IMR-90 (cell line): ENCODE results near the gene RYR2. TPM values are rescaled to one million over a fixed set of nuclear protein-coding genes. Genes with fewer than 3 reads are reported as not detected.

ENCODE experiments used
- ATAC-seq: fragments of 200-7000 bp; cut with Tn5 transposase; 2 replicates; pipeline ENCODE4 v1.9.1; 2020; ENCODE audit warnings: low read depth, mild to moderate bottlenecking, moderate library complexity
- BruUV-seq: library from RNA; stranded (reverse); fragments of 400-500 nt; replicated peaks from 2 replicates; lab custom pipeline; 2021; lab: Mats Ljungman, UMichigan
- CTCF ChIA-PET: fragments of 300-600 bp; formaldehyde crosslinking; extraction: SDS; loops from one replicate; lab custom pipeline; 2021; ENCODE audit warnings: antibody characterized with exemption; lab: Yijun Ruan, JAX
- POLR2A ChIA-PET: fragments of 300-600 bp; sonication (Branson Sonifier 250); formaldehyde crosslinking; loops from one replicate; lab custom pipeline; 2022; ENCODE audit warnings: antibody characterized with exemption; ENCODE audit not compliant: unreplicated experiment; lab: Charles Lee
- DNase-seq: peaks from one replicate; pipeline ENCODE4 v3.0.0; 2013
- H2AFZ ChIP-seq: replicated peaks from 2 replicates; pipeline ENCODE3; 2013; ENCODE audit warnings: low read length, mild to moderate bottlenecking; ENCODE audit not compliant: poor library complexity
- H2AK5ac ChIP-seq: 2 replicates; pipeline ENCODE4 v1.6.1; 2013; ENCODE audit warnings: low read depth, low read length, inconsistent platforms
- H2AK9ac ChIP-seq: replicated peaks from 2 replicates; pipeline ENCODE3; 2013; ENCODE audit warnings: mild to moderate bottlenecking, low read depth, low read length, moderate library complexity; ENCODE audit not compliant: poor library complexity
- H2BK120ac ChIP-seq: 2 replicates; pipeline ENCODE4 v1.6.1; 2013; ENCODE audit warnings: low read depth, low read length, inconsistent platforms
- H2BK15ac ChIP-seq: 3 replicates; pipeline ENCODE4 v1.6.1; 2013; ENCODE audit warnings: low read depth, low read length, inconsistent platforms
- H2BK20ac ChIP-seq: 2 replicates; pipeline ENCODE4 v1.6.1; 2013; ENCODE audit warnings: low read depth, mild to moderate bottlenecking, inconsistent platforms, low read length, moderate library complexity
- H2BK5ac ChIP-seq: 2 replicates; pipeline ENCODE4 v1.6.1; 2013; ENCODE audit warnings: mild to moderate bottlenecking, low read depth, low read length, inconsistent platforms; ENCODE audit not compliant: poor library complexity, severe bottlenecking
- H3K14ac ChIP-seq: replicated peaks from 2 replicates; pipeline ENCODE4 v1.6.1; 2013; ENCODE audit warnings: low read depth, low read length, inconsistent platforms
- H3K18ac ChIP-seq: 2 replicates; pipeline ENCODE4 v1.6.1; 2013; ENCODE audit warnings: low read depth, low read length, control low read depth
- H3K23ac ChIP-seq: 2 replicates; pipeline ENCODE4 v1.6.1; 2013; ENCODE audit warnings: low read depth, low read length, inconsistent platforms
- H3K27ac ChIP-seq: 2 replicates; pipeline ENCODE4 v1.5.1; 2013; ENCODE audit warnings: mild to moderate bottlenecking, control low read depth, low read length; ENCODE audit not compliant: insufficient read depth
- H3K27me3 ChIP-seq: 2 replicates; pipeline ENCODE4 v1.6.1; 2013; ENCODE audit warnings: low read length; ENCODE audit not compliant: control insufficient read depth, insufficient read depth
- H3K36me3 ChIP-seq: 2 replicates; pipeline ENCODE4 v1.6.1; 2013; ENCODE audit warnings: low read length, mixed read lengths; ENCODE audit not compliant: control insufficient read depth, insufficient read depth
- H3K4ac ChIP-seq: 2 replicates; pipeline ENCODE4 v1.6.1; 2013; ENCODE audit warnings: low read depth, low read length, inconsistent platforms
- H3K4me1 ChIP-seq: 2 replicates; pipeline ENCODE4 v1.6.1; 2013; ENCODE audit warnings: low read length, mixed read lengths; ENCODE audit not compliant: control insufficient read depth, insufficient read depth
- H3K4me2 ChIP-seq: 2 replicates; pipeline ENCODE4 v1.6.1; 2013; ENCODE audit warnings: low read depth, mild to moderate bottlenecking, control low read depth, low read length, moderate library complexity
- H3K4me3 ChIP-seq: 2 replicates; pipeline ENCODE4 v1.5.1; 2013; ENCODE audit warnings: low read depth, mild to moderate bottlenecking, control low read depth, low read length, moderate library complexity; ENCODE audit not compliant: insufficient read depth
- H3K56ac ChIP-seq: 2 replicates; pipeline ENCODE4 v1.6.1; 2013; ENCODE audit warnings: low read length, inconsistent platforms; ENCODE audit not compliant: insufficient read depth; ENCODE audit errors: extremely low read depth
- H3K79me1 ChIP-seq, 2 experiments: 2 replicates each; pipeline ENCODE4 v1.6.1; 2013; ENCODE audit warnings: low read length in 2 of 2, inconsistent platforms in 1 of 2, low read depth in 1 of 2
- H3K9ac ChIP-seq: 2 replicates; pipeline ENCODE4 v1.6.1; 2013; ENCODE audit warnings: low read depth, low read length, control low read depth
- H3K9me1 ChIP-seq: 2 replicates; pipeline ENCODE4 v1.6.1; 2013; ENCODE audit warnings: low read length, inconsistent platforms; ENCODE audit not compliant: insufficient read depth
- H3K9me3 ChIP-seq: 2 replicates; pipeline ENCODE4 v1.6.1; 2013; ENCODE audit warnings: low read length; ENCODE audit not compliant: control insufficient read depth, insufficient read depth
- H4K20me1 ChIP-seq: 2 replicates; pipeline ENCODE4 v1.6.1; 2013; ENCODE audit warnings: low read length, inconsistent platforms; ENCODE audit not compliant: insufficient read depth
- H4K5ac ChIP-seq: 2 replicates; pipeline ENCODE4 v1.6.1; 2013; ENCODE audit warnings: mild to moderate bottlenecking, low read depth, low read length, control low read depth
- H4K8ac ChIP-seq, 2 experiments: 2 replicates each; pipeline ENCODE4 v1.6.1; 2013; ENCODE audit warnings: low read depth in 2 of 2, low read length in 2 of 2, control low read depth in 1 of 2, inconsistent platforms in 1 of 2
- H4K91ac ChIP-seq: 2 replicates; pipeline ENCODE4 v1.6.1; 2013; ENCODE audit warnings: low read depth, low read length, inconsistent platforms; ENCODE audit not compliant: insufficient read depth
- BHLHE40 ChIP-seq: fragments of 150-350 bp; IDR thresholded peaks from 2 replicates; pipeline ENCODE4 v1.6.1; 2016; ENCODE audit warnings: mild to moderate bottlenecking, low read depth, low read length
- CEBPB ChIP-seq: IDR thresholded peaks from 2 replicates; pipeline ENCODE4 v1.6.1; 2012; ENCODE audit warnings: low read depth, low read length, improper control_type of control experiment
- CHD1 ChIP-seq: IDR thresholded peaks from 2 replicates; pipeline ENCODE4 v1.6.1; 2012; ENCODE audit warnings: low read depth, low read length, improper control_type of control experiment
- CTCF ChIP-seq: conservative IDR thresholded peaks from 2 replicates; pipeline ENCODE4 v1.5.1; 2012; ENCODE audit warnings: mild to moderate bottlenecking, low read depth, low read length, improper control_type of control experiment
- ELK1 ChIP-seq: fragments of 150-350 bp; IDR thresholded peaks from 2 replicates; pipeline ENCODE4 v1.6.1; 2016; ENCODE audit warnings: low read depth, mild to moderate bottlenecking, low read length, moderate library complexity, borderline replicate concordance
- FOS ChIP-seq: fragments of 150-350 bp; IDR thresholded peaks from 2 replicates; pipeline ENCODE4 v1.6.1; 2016; ENCODE audit warnings: low read depth, low read length
- MAFK ChIP-seq: IDR thresholded peaks from 2 replicates; pipeline ENCODE4 v1.6.1; 2012; ENCODE audit warnings: low read depth, low read length, improper control_type of control experiment
- MAZ ChIP-seq: IDR thresholded peaks from 2 replicates; pipeline ENCODE4 v1.6.1; 2012; ENCODE audit warnings: low read depth, mild to moderate bottlenecking, low read length, improper control_type of control experiment, moderate library complexity, borderline replicate concordance
- MXI1 ChIP-seq: IDR thresholded peaks from 2 replicates; pipeline ENCODE4 v1.6.1; 2012; ENCODE audit warnings: low read depth, mild to moderate bottlenecking, low read length, moderate library complexity, borderline replicate concordance
- NFE2L2 ChIP-seq: fragments of 150-350 bp; IDR thresholded peaks from 2 replicates; pipeline ENCODE4 v1.6.1; 2016; ENCODE audit warnings: low read depth, mild to moderate bottlenecking, low read length
- POLR2A ChIP-seq: IDR thresholded peaks from 2 replicates; pipeline ENCODE4 v1.6.1; 2012; ENCODE audit warnings: mild to moderate bottlenecking, low read depth, low read length
- RAD21 ChIP-seq: IDR thresholded peaks from 2 replicates; pipeline ENCODE4 v1.6.1; 2012; ENCODE audit warnings: low read length, improper control_type of control experiment
- RCOR1 ChIP-seq: IDR thresholded peaks from 2 replicates; pipeline ENCODE4 v1.6.1; 2012; ENCODE audit warnings: mild to moderate bottlenecking, low read length, improper control_type of control experiment; ENCODE audit not compliant: insufficient replicate concordance
- RFX5 ChIP-seq: IDR thresholded peaks from 2 replicates; pipeline ENCODE4 v1.8.0; 2012; ENCODE audit warnings: low read depth, mild to moderate bottlenecking, low read length, moderate library complexity
- SMC3 ChIP-seq: fragments of 150-350 bp; IDR thresholded peaks from 2 replicates; pipeline ENCODE4 v1.6.1; 2016; ENCODE audit warnings: low read depth, mild to moderate bottlenecking, antibody characterized with exemption, low read length, moderate library complexity
- USF2 ChIP-seq: fragments of 150-350 bp; IDR thresholded peaks from 2 replicates; pipeline ENCODE4 v1.6.1; 2017; ENCODE audit warnings: mild to moderate bottlenecking, antibody characterized with exemption, low read length, low read depth
- WGBS, 2 experiments: methylation state at CpG; one replicate each; pipeline versions ENCODE4 v1.1.5 to v1.1.7; 2013; ENCODE audit warnings: missing lambda C conversion rate in 2 of 2; ENCODE audit not compliant: insufficient read length in 1 of 2; ENCODE audit errors: extremely low coverage in 2 of 2; 5-methylcytosine and 5-hydroxymethylcytosine counted together
- dilution Hi-C: fragments of 300-500 bp; cut with HindIII; formaldehyde crosslinking; loops from one replicate; pipeline ENCODE4 v1.14.3; 2018; ENCODE audit warnings: low sequenced_read_pairs; ENCODE audit not compliant: unreplicated experiment
- in situ Hi-C: fragments of 300-500 bp; cut with MboI; formaldehyde crosslinking; loops from 3 replicates; pipeline ENCODE4 v1.14.3; 2019; ENCODE audit warnings: low sequenced_read_pairs, inconsistent platforms, mixed read lengths
- intact Hi-C: fragments of 100-400 bp; cut with micrococcal nuclease; formaldehyde crosslinking; loops from 2 replicates; pipeline ENCODE4 v1.10.0; 2022
- polyA plus RNA-seq, 3 experiments: library from polyadenylated mRNA; depleted of rRNA; stranded (reverse); fragments of >200 nt; gene quantifications; 2 replicates each; pipeline ENCODE4 v1.2.3, GENCODE V29; 2012; ENCODE audit warnings: low replicate concordance in 1 of 3
- total RNA-seq: library from RNA; depleted of rRNA; stranded (reverse); fragments of >200 nt; gene quantifications from 2 replicates; pipeline ENCODE4 v1.2.3, GENCODE V29; 2012

Gene RYR2
- total and polyA plus RNA-seq, 2 of the 4 experiments (the other 2 are of a cell fraction): not detected

GRCh38 chr1:237093691-237094090 lies 51.7 kb downstream of the RYR2 start:
- Histone ChIP-seq H3K14ac (no peak overlapping the region), H3K27me3 (no peaks in the 10 kb centered on the region), H3K79me1 (no peaks in the 10 kb centered on the region), H4K5ac (no peak overlapping the region), H2AFZ (no peak overlapping the region), H2BK15ac (no peak overlapping the region), H3K4ac (no peak overlapping the region), H3K27ac (no peak overlapping the region), H2BK120ac (no peak overlapping the region), H2AK5ac (no peak overlapping the region), H4K8ac (no peak overlapping the region), H4K20me1 (no peaks in the 10 kb centered on the region), H3K4me1 (no peaks in the 10 kb centered on the region), H3K9me3 (peaks cover 12% of the 10 kb centered on the region), H2BK20ac (no peak overlapping the region), H3K9ac (no peak overlapping the region), H3K36me3 (no peaks in the 10 kb centered on the region), H3K9me1 (no peaks in the 10 kb centered on the region), H3K4me2 (no peak overlapping the region), H3K4me3 (no peak overlapping the region), H2BK5ac (no peak overlapping the region), H3K23ac (no peak overlapping the region), H2AK9ac (no peak overlapping the region), H3K18ac (no peak overlapping the region), H3K56ac (no peak overlapping the region), H4K91ac (no peak overlapping the region)
- ATAC-seq (no peak), DNase-seq (no peak)
- ChIA-PET CTCF (no interaction called here), POLR2A (no interaction called here)
- WGBS, 2 experiments: 80% methylated on average over 1 of the region's 12 CpGs; no CpG with 5 or more reads in 1 of the 2 experiments
- intact Hi-C loops: no loop called here
- no peak for TF ChIP-seq MXI1
- no peak for TF ChIP-seq SMC3
- no peak for TF ChIP-seq RAD21
- no peak for TF ChIP-seq MAFK
- TF ChIP-seq RCOR1: no peak
- no peak for TF ChIP-seq CHD1
- TF ChIP-seq USF2: no peak
- no peak for TF ChIP-seq BHLHE40
- TF ChIP-seq NFE2L2: no peak
- no peak for TF ChIP-seq CEBPB
- no peak for TF ChIP-seq RFX5
- no peak for TF ChIP-seq CTCF
- no peak for TF ChIP-seq ELK1
- no peak for TF ChIP-seq FOS
- no peak for TF ChIP-seq MAZ
- TF ChIP-seq POLR2A: no peak
- dilution Hi-C loops: no loop called here
- no TSS peak for BruUV-seq
- in situ Hi-C loops: no loop called here
